SU-DHL-6 (cell line): ENCODE results near the gene ZNF586.

Experiments
- H2AFZ ChIP-seq: fragments of 200-600 bp; sonication (generic); 2 replicates; pipeline ENCODE4 v1.6.1; 2014; ENCODE audit warnings: low read depth, mild to moderate bottlenecking, moderate library complexity, mixed read lengths, antibody characterized with exemption, low read length; ENCODE audit not compliant: severe bottlenecking
- H3F3A ChIP-seq: fragments of 200-600 bp; shearing (Covaris generic); 2 replicates; pipeline ENCODE4 v1.6.0; 2016; ENCODE audit warnings: antibody characterized with exemption, mild to moderate bottlenecking; ENCODE audit not compliant: insufficient read depth
- H3K27ac ChIP-seq: fragments of 200-600 bp; sonication (generic); 2 replicates; pipeline ENCODE4 v1.5.1; 2016; ENCODE audit warnings: low read depth, mild to moderate bottlenecking, low read length, moderate library complexity, mixed read lengths
- H3K27me3 ChIP-seq: fragments of 200-600 bp; sonication (generic), shearing (Covaris generic); 2 replicates; pipeline ENCODE4 v1.6.0; 2014; ENCODE audit warnings: mild to moderate bottlenecking, low read length
- H3K36me3 ChIP-seq: fragments of 200-600 bp; sonication (generic); 2 replicates; pipeline ENCODE4 v1.6.1; 2014; ENCODE audit warnings: mild to moderate bottlenecking, low read length, mixed read lengths
- H3K4me2 ChIP-seq: fragments of 300-600, 200-600 bp; shearing (Covaris generic), sonication (generic); 2 replicates; pipeline ENCODE4 v1.6.0; 2014; ENCODE audit warnings: low read length, low read depth, mild to moderate bottlenecking; ENCODE audit not compliant: poor library complexity, severe bottlenecking
- H3K4me3 ChIP-seq: fragments of 200-600 bp; sonication (generic); 2 replicates; pipeline ENCODE4 v1.5.1; 2014; ENCODE audit warnings: antibody characterized with exemption, low read length, mild to moderate bottlenecking, mixed read lengths; ENCODE audit not compliant: insufficient read depth, poor library complexity, severe bottlenecking
- H3K79me2 ChIP-seq: fragments of 200-600 bp; sonication (generic); 2 replicates; pipeline ENCODE4 v1.6.1; 2014; ENCODE audit warnings: mild to moderate bottlenecking, low read length, moderate library complexity; ENCODE audit not compliant: insufficient read depth
- H3K9ac ChIP-seq: fragments of 200-600 bp; sonication (generic); 2 replicates; pipeline ENCODE4 v1.7.0; 2014; ENCODE audit warnings: mild to moderate bottlenecking, low read length
- H3K9me2 ChIP-seq: fragments of 200-600 bp; sonication (generic); replicated peaks from 2 replicates; pipeline ENCODE4 v1.6.1; 2014; ENCODE audit warnings: low read length; ENCODE audit not compliant: insufficient read depth
- H3K9me3 ChIP-seq: fragments of 200-600 bp; sonication (generic); 2 replicates; pipeline ENCODE4 v1.6.1; 2014; ENCODE audit warnings: low read length, mixed read lengths; ENCODE audit not compliant: insufficient read depth
- H4K20me1 ChIP-seq: fragments of 200-600 bp; sonication (generic); 2 replicates; pipeline ENCODE4 v1.6.1; 2014; ENCODE audit warnings: low read depth, mild to moderate bottlenecking, antibody characterized with exemption, low read length, moderate library complexity, mixed read lengths
- CTCF ChIP-seq: fragments of 200-600 bp; sonication (generic); IDR thresholded peaks from one replicate; pipeline ENCODE4 v1.5.1; 2017; ENCODE audit warnings: antibody characterized with exemption, mild to moderate bottlenecking, low read length, moderate library complexity; ENCODE audit not compliant: insufficient read depth, poor library complexity, severe bottlenecking
- EZH2phosphoT487 ChIP-seq: fragments of 200-600 bp; sonication (generic), shearing (Covaris generic); conservative IDR thresholded peaks from 2 replicates; pipeline ENCODE4 v1.6.1; 2018; ENCODE audit warnings: mild to moderate bottlenecking, antibody characterized with exemption, low read length, moderate library complexity, mixed read lengths

ZNF586 gene

GRCh38 chr19:57779220-57779845 is 9.9 kb downstream of the ZNF586 start:
- Histone ChIP-seq H3K79me2 (peaks cover 83% of the 10 kb centered on the region), H3K4me3 (no peak overlapping the region), H3K27ac (no peak overlapping the region), H3K9ac (no peak overlapping the region), H3K27me3 (no peaks in the 10 kb centered on the region), H2AFZ (no peak overlapping the region), H3K4me2 (no peak overlapping the region), H3K36me3 (peaks cover 29% of the 10 kb centered on the region), H3K9me2 (no peaks in the 10 kb centered on the region), H4K20me1 (0 out of 2 replicates have a peak, but pooled peaks cover 3% of the 10 kb centered on the region), H3F3A (peaks cover 3% of the 10 kb centered on the region; the same call in 1 of the 2 replicates), H3K9me3 (no peaks in the 10 kb centered on the region)
- TF ChIP-seq EZH2phosphoT487 (no peak), CTCF (no peak)

DNA sequence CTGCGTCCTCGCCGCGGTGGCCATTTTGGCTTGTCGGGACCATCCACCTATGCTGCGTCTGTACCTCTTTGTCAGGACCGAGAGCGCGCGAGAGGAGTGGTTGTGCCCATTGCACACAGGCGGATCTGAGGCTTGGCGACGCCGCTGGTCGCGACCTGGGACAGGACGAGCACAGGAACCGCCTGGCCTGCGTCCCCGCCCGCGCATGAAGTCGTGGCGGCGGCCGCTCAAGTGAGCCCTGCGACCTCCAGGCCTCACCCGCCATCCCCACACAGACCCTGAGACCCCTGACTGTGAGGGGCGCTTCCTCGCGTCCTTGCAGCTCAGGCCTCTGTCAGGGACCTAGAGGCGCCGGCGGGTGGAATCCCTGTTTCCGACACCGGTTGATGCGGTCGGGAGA is 16.8 kb downstream of the ZNF586 start:
- Histone ChIP-seq H3K27me3 (no peaks in the 10 kb centered on the region), H3K4me2 (no peak overlapping the region), H3K9ac (no peak overlapping the region), H3K79me2 (peaks cover 46% of the 10 kb centered on the region), H3K9me2 (no peaks in the 10 kb centered on the region), H3K27ac (no peak overlapping the region), H3F3A (no peaks in the 10 kb centered on the region), H3K9me3 (no peaks in the 10 kb centered on the region), H3K36me3 (no peaks in the 10 kb centered on the region), H2AFZ (no peak overlapping the region), H4K20me1 (no peaks in the 10 kb centered on the region), H3K4me3 (no peak overlapping the region)
- no peak for TF ChIP-seq CTCF
- no peak for TF ChIP-seq EZH2phosphoT487

DNA sequence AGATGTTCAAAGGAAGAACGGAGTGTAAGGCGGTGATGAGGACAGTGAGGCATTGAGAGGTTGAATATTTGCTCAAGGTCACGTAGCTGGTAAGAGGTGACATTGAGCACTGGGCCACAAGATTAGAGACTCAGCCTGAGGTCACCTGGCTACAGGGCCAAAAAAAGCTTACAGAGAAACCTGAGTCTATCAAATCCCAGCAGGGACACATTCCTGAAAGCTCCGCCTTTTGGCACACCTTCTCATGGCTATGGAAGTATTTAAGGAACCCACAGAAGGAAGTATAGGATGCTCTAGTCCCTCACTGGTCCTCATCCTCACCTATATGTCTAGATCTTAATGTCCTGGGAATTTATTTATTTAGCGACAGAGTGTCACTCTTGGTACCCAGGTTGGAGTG is 17.4 kb downstream of the ZNF586 start:
- H3K9me2 ChIP-seq = no peaks in the 10 kb centered on the region
- no peaks in the 10 kb centered on the region for H3K9me3 ChIP-seq
- H3K36me3 ChIP-seq = no peaks in the 10 kb centered on the region

More for the DNA sequence above, 17.4 kb downstream of the ZNF586 start:
- TF ChIP-seq EZH2phosphoT487 (no peak), CTCF (no peak)
- no peak overlapping the region for H3K9ac ChIP-seq
- no peak overlapping the region for H3K27ac ChIP-seq
- H3K27me3 ChIP-seq = no peaks in the 10 kb centered on the region
- H3K79me2 ChIP-seq = peaks cover 40% of the 10 kb centered on the region
- H3K4me3 ChIP-seq = no peak overlapping the region
- no peak overlapping the region for H2AFZ ChIP-seq
- H3F3A ChIP-seq = no peaks in the 10 kb centered on the region
- H4K20me1 ChIP-seq = no peaks in the 10 kb centered on the region
- no peak overlapping the region for H3K4me2 ChIP-seq
